GM12874 (cell line): ENCODE measurements around the gene TNPO2.

Experiments
- TF ChIP-seq, protein P1 (sequence below): IDR thresholded peaks from 2 replicates; pipeline ENCODE4 v1.5.1; 2011; ENCODE audit warnings: low read depth, mild to moderate bottlenecking, control low read depth, low read length, moderate library complexity; ENCODE audit not compliant: insufficient read depth

The TNPO2 gene

DNA sequence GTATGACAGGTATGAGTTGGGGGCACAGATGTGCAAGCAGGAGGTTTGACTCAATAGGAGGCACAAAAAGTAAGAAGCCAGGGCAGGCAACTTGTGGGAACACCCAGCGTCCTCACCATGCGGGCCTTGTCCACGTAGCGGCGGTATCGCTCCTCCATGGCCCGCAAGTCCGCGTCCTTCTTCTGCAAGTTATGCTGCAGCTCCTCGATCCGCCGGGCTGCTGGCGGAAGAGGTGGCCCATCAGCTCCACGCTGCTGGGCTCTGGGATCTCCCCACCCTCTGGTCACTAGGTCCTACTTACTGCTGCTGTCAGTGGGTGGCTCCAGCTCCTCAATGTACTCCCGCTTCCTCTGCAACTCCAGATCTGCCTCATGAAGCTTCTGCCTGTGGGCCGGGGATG, 41.0 kb upstream of the TNPO2 start:
- TF ChIP-seq, protein P1, sequence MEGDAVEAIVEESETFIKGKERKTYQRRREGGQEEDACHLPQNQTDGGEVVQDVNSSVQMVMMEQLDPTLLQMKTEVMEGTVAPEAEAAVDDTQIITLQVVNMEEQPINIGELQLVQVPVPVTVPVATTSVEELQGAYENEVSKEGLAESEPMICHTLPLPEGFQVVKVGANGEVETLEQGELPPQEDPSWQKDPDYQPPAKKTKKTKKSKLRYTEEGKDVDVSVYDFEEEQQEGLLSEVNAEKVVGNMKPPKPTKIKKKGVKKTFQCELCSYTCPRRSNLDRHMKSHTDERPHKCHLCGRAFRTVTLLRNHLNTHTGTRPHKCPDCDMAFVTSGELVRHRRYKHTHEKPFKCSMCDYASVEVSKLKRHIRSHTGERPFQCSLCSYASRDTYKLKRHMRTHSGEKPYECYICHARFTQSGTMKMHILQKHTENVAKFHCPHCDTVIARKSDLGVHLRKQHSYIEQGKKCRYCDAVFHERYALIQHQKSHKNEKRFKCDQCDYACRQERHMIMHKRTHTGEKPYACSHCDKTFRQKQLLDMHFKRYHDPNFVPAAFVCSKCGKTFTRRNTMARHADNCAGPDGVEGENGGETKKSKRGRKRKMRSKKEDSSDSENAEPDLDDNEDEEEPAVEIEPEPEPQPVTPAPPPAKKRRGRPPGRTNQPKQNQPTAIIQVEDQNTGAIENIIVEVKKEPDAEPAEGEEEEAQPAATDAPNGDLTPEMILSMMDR = no peak

DNA sequence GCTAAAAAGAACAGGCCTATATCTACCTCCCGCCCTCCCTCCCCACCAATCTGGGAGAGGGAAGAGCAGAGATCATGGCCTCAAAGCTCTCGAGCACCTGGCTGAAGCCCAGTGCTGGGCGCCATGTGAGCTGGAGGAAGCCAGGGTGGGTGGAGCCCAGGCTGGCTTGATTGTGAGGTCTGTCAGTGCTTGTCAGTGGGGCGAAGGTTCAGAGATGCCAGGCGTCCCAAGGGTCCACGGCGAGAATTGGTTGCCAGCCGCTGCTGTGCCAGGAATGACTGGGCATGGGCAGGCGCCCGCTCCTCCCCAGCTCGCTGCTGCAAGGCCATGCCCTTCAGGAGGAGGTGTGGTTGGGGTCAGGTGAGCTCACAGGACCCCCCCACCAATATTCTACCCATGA, 39.4 kb upstream of the TNPO2 start:
- TF ChIP-seq, protein P1 = no peak

DNA sequence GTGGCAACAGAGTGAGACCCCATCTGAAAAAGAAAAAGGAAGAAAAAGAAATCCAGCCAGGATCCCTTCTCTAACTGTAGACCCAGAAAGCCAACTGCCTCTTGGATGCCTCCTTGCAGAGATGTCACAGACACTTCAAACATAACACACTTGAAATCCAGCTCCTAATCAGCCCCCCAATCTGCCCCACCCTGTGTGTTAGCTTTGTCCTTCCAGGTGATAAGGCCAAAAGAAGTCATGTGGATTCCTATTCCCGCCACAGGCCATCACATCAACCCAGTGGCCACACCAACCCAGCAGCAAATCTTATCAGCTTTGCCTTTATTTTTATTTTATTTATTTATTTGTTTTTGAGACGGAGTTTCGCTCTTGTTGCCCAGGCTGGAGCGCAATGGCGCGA, 36.0 kb upstream of the TNPO2 start:
- TF ChIP-seq, protein P1 = no peak

DNA sequence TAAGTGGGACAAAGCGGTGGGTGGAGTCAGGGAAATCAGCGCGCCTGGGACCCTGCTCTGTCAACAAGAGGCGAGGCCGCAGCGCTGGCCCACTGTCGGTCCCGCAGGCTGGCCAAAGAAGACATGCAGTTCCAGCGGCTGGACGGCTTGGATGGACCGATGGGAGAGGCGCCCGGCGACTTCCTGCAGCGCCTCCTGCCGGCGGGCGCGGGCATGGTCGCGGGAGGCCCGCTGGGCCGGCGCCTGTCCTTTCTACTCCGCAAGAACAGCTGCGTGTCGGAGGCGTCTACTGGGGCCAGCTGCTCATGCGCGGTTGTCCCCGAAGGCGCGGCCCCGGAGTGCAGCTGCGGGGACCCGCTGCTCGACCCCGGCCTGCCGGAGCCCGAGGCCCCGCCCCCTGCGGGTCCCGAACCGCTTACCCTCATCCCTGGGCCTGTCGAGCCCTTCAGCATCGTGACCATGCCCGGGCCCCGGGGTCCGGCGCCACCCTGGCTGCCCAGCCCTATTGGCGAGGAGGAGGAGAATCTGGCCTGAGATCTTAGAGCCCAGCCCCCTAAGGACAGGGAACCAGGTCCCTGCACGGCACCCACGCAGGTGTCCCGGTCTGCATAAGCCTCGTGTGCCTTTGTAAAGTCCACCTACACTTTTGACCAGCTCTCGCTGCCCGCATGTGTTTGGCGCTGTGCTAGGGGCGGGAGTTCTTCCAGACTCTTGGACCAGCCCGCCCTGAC, 34.0 kb upstream of the TNPO2 start:
- TF ChIP-seq, protein P1 = peak; percentile 99

DNA sequence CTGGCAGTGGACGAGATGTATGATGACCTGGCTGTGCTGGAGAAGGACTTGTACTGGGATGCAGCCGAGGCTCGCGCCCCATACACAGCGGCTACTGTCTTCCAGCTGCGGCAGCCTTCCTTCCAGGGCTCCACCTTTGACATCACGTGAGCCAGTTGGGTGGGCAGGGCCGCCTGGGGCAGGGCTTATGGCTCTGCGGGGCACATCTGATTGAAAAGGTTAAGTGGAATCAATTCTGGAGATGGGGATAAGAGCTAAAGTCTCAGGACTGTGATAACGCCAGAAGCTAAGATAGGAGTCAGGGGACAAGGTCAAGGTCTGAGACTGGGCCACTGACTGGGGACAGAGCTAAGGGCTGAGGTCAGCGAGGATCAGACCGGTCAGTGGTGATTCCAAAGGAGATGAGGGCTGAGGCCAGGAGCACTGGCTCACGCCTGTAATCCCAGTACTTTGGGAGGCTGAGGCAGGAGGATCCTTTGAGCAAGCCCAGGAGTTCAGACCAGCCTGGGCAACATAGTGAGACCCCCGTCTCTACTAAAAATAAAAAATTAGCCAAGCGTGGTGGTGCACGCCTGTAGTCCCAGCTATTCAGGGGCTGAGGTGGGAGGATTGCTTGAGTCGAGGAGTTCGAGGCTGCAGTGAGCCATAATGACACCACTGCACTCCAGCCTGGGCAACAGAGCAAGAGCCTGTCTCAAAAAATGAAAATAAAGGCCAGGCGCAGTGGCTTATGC, 32.6 kb upstream of the TNPO2 start:
- TF ChIP-seq, protein P1 = no peak

DNA sequence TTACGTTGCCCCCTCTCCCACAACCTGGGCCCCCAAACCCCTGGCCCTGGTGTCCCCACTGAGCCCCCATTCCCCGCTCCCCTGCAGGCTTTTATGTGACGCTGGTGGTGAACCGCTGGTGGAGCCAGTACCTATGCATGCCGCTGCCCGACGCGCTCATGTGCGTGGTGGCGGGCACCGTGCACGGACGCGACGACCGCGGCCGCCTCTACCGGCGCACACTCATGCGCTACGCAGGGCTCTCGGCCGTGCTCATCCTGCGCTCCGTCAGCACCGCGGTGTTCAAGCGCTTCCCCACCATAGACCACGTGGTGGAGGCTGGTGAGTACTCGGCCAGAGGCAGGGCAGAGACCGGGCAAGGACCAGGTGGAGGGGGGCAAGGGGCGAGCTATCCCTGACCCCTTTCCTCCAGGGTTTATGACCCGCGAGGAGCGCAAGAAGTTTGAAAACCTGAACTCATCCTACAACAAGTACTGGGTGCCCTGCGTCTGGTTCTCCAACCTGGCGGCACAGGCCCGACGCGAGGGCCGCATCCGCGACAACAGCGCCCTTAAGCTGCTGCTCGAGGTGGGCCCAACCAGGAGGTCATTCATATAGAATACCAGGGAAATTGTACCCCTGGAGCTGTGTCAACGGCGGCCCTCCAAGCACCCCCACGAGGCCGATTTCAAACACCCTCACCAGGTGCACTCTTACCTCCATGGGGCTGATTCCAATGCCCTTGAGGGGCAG, 30.9 kb upstream of the TNPO2 start:
- TF ChIP-seq, protein P1 = no peak
